ENCODE results near the gene TMEM37. TPM values are rescaled to one million over a fixed set of nuclear protein-coding genes. Genes with fewer than 3 reads are reported as not detected.

TMEM37 gene
- total RNA-seq, 1 experiment from 2014 or later: 4.2 TPM

GRCh38 chr2:119423108-119423444 lies 8.6 kb upstream of the TMEM37 start:
- H3K56ac ChIP-seq (ENCODE audit: insufficient read length, low read depth, low read length): no peak overlapping the region
- H3K4me2 ChIP-seq (ENCODE audit: insufficient read depth, insufficient read length, low read length): no peak overlapping the region
- WGBS (ENCODE audit: extremely low coverage, insufficient read length, low lambda C conversion rate): no CpG with 5 or more reads among the region's 2 CpGs
- no peak overlapping the region for H3K9ac ChIP-seq (ENCODE audit: extremely low read depth, insufficient read length, low read length)
- H3K23ac ChIP-seq (ENCODE audit: insufficient read length, low read depth, low read length): no peak overlapping the region
- H2AFZ ChIP-seq (ENCODE audit: low read length): no peak overlapping the region
- H2BK5ac ChIP-seq (ENCODE audit: insufficient read length, low read length): no peak overlapping the region
- no peaks in the 10 kb centered on the region for H4K20me1 ChIP-seq (ENCODE audit: control insufficient read depth, insufficient read depth, insufficient read length)
- H3K4me1 ChIP-seq (ENCODE audit: insufficient read depth, low read length): 0 out of 2 replicates have a peak, but pooled peaks cover 2% of the 10 kb centered on the region
- no peak for TF ChIP-seq CTCF (conservative IDR thresholded peaks at IDR 0.05)
- no peak overlapping the region for H4K8ac ChIP-seq (replicated peaks; ENCODE audit: insufficient read length, low read depth, low read length)
- no peak overlapping the region for H2AK5ac ChIP-seq (ENCODE audit: insufficient read length, low read length)
- no peak overlapping the region for H3K14ac ChIP-seq (ENCODE audit: insufficient read depth, low read length)
- Mint-ChIP-seq H3K4me3 (no peak overlapping the region), H3K9me3 (peaks cover 12 to 26% of the 10 kb centered on the region in 2 experiments), H3K4me1 (peaks cover 39 to 42% of the 10 kb centered on the region in 2 experiments), H3K36me3 (ENCODE audit: insufficient read depth in 1 of 3, low read depth in 3 of 3) (peaks cover 0 to 19% (median 9%) of the 10 kb centered on the region in 3 experiments), H3K27me3 (ENCODE audit: low read depth) (peaks cover 26% of the 10 kb centered on the region), H3K27ac (no peak overlapping the region)
- no peak overlapping the region for H3K27ac ChIP-seq (ENCODE audit: insufficient read length, low read depth, low read length)
- H2BK15ac ChIP-seq (ENCODE audit: low read depth, low read length): no peak overlapping the region
- H3K4ac ChIP-seq (ENCODE audit: low read depth, low read length): no peak overlapping the region
- H3T11ph ChIP-seq (ENCODE audit: low read length): no peak overlapping the region
- no peaks in the 10 kb centered on the region for H3K23me2 ChIP-seq (ENCODE audit: insufficient read length, low read depth, low read length, poor library complexity, severe bottlenecking)
- no peaks in the 10 kb centered on the region for H3K79me2 ChIP-seq (ENCODE audit: insufficient read depth, low read length)
- DNase-seq: no peak
- H4K5ac ChIP-seq (ENCODE audit: insufficient read length, low read depth, low read length): no peak overlapping the region
- H2BK12ac ChIP-seq (ENCODE audit: insufficient read length, low read depth, low read length): no peak overlapping the region
- no peak overlapping the region for H2BK120ac ChIP-seq (ENCODE audit: low read depth, low read length, poor library complexity, severe bottlenecking)
- H3K18ac ChIP-seq (ENCODE audit: insufficient read length, low read depth, low read length): no peak overlapping the region
- no peaks in the 10 kb centered on the region for H3K27me3 ChIP-seq (ENCODE audit: insufficient read depth, low read length)
- H3K9me3 ChIP-seq (ENCODE audit: control insufficient read depth, low read depth, low read length): no peaks in the 10 kb centered on the region
- no peak overlapping the region for H4K91ac ChIP-seq (ENCODE audit: insufficient read length, low read depth, low read length)
- no peaks in the 10 kb centered on the region for H3K79me1 ChIP-seq (ENCODE audit: insufficient read depth, low read depth, low read length, poor library complexity, severe bottlenecking)
- no peak overlapping the region for H2BK20ac ChIP-seq (ENCODE audit: low read depth, low read length, poor library complexity, severe bottlenecking)
